NCI-H2081 (cell line): ENCODE results near the gene PRIM1.
"Not testable (repeated sequence)": the region's sequence is repeated elsewhere in the genome, so short reads cannot be mapped to it uniquely, and the experiment has no call there.

Source experiments
- DNase-seq, 2 experiments: peaks; one replicate each; lab custom pipeline; 2025; lab: John Stamatoyannopoulos, UW

PRIM1 gene

GRCh38 chr12:56751712-56752598 lies at the start of gene PRIM1:
TSS of gene PRIM1 (minus strand) at chr12:56752323. CDS start at chr12:56752298, 25 bp downstream.
- DNase-seq: peak; percentile 86 to 91

- no peak for DNase-seq
These were observed 48.1 kb upstream of the PRIM1 start for GRCh38 chr12:56800221-56800620.

- DNase-seq: not testable (repeated sequence)
These were observed 47.2 kb upstream of the PRIM1 start for GRCh38 chr12:56799345-56799744.

GRCh38 chr12:56795791-56796190 lies 43.7 kb upstream of the PRIM1 start:
- not testable (repeated sequence) for DNase-seq

GRCh38 chr12:56795046-56795562 lies 43.0 kb upstream of the PRIM1 start:
- DNase-seq: not testable (repeated sequence)

GRCh38 chr12:56793124-56793523 lies 41.0 kb upstream of the PRIM1 start:
- DNase-seq: not testable (repeated sequence)

GRCh38 chr12:56792678-56793077 lies 40.6 kb upstream of the PRIM1 start:
- DNase-seq: no peak

GRCh38 chr12:56789429-56789828 lies 37.3 kb upstream of the PRIM1 start:
- not testable (repeated sequence) for DNase-seq

- DNase-seq: no peak
These were observed 35.4 kb upstream of the PRIM1 start for GRCh38 chr12:56787498-56787897.

GRCh38 chr12:56785874-56786273 lies 33.8 kb upstream of the PRIM1 start:
- DNase-seq: no peak

- no peak for DNase-seq
These were observed 33.2 kb upstream of the PRIM1 start for GRCh38 chr12:56785141-56785865.

- DNase-seq: no peak
These were observed 29.6 kb upstream of the PRIM1 start for GRCh38 chr12:56781726-56782125.

- DNase-seq: no peak
These were observed 26.6 kb upstream of the PRIM1 start for GRCh38 chr12:56778756-56779155.

GRCh38 chr12:56776654-56777053 lies 24.5 kb upstream of the PRIM1 start:
- DNase-seq: no peak

- DNase-seq: no peak
These were observed 23.5 kb upstream of the PRIM1 start for GRCh38 chr12:56775638-56776037.

GRCh38 chr12:56773113-56773512 lies 21.0 kb upstream of the PRIM1 start:
- no peak for DNase-seq

- DNase-seq: no peak
These were observed 20.5 kb upstream of the PRIM1 start for GRCh38 chr12:56772625-56773024.

GRCh38 chr12:56769868-56770267 lies 17.7 kb upstream of the PRIM1 start:
- DNase-seq: no peak

- DNase-seq: no peak
These were observed 16.3 kb upstream of the PRIM1 start for GRCh38 chr12:56768424-56768823.

GRCh38 chr12:56766535-56766934 lies 14.4 kb upstream of the PRIM1 start:
- DNase-seq: no peak

GRCh38 chr12:56763753-56764657 lies 11.9 kb upstream of the PRIM1 start:
- no peak for DNase-seq

GRCh38 chr12:56761812-56762211 lies 9.7 kb upstream of the PRIM1 start:
- DNase-seq: no peak
